Liver (tissue), 9 donors: ENCODE results near the gene RASGRF2. TPM values are rescaled to one million over a fixed set of nuclear protein-coding genes. Genes with fewer than 3 reads are reported as not detected.

Source experiments
- DNase-seq: peaks from one replicate; pipeline ENCODE4 v3.0.0-alpha.2; 2017; ENCODE audit warnings: low spot score
- H3K27ac ChIP-seq, 2 donors: one replicate each; pipeline ENCODE4 v1.7.0; 2013; ENCODE audit warnings: inconsistent platforms in 2 of 2, low read length in 2 of 2, control low read depth in 1 of 2, low read depth in 1 of 2, mild to moderate bottlenecking in 1 of 2
- H3K27me3 ChIP-seq, 4 donors: one replicate each; pipeline versions ENCODE4 v1.6.1 to v1.7.0; 2013; ENCODE audit warnings: low read length in 3 of 4, inconsistent platforms in 1 of 4, mild to moderate bottlenecking in 1 of 4, moderate library complexity in 1 of 4; ENCODE audit not compliant: control insufficient read depth in 4 of 4, insufficient read depth in 4 of 4
- H3K36me3 ChIP-seq, 4 donors: one replicate each; pipeline versions ENCODE4 v1.6.1 to v1.7.0; 2013; ENCODE audit warnings: low read length in 3 of 4, mild to moderate bottlenecking in 3 of 4, low read depth in 1 of 4, moderate library complexity in 1 of 4; ENCODE audit not compliant: control insufficient read depth in 4 of 4, insufficient read depth in 3 of 4
- H3K4me1 ChIP-seq, 4 donors: one replicate each; pipeline versions ENCODE4 v1.6.1 to v1.7.0; 2013; ENCODE audit warnings: low read length in 3 of 4, mild to moderate bottlenecking in 3 of 4, moderate library complexity in 1 of 4; ENCODE audit not compliant: control insufficient read depth in 4 of 4, insufficient read depth in 4 of 4
- H3K4me3 ChIP-seq, 3 donors: one replicate each; pipeline versions ENCODE4 v1.6.1 to v1.7.0; 2013; ENCODE audit warnings: low read length in 3 of 3, control low read depth in 1 of 3, low read depth in 1 of 3, mild to moderate bottlenecking in 1 of 3
- H3K9ac ChIP-seq, 2 donors: one replicate each; pipeline ENCODE4 v1.7.0; 2013; ENCODE audit warnings: low read length in 2 of 2, mild to moderate bottlenecking in 2 of 2, moderate library complexity in 2 of 2, control low read depth in 1 of 2, low read depth in 1 of 2
- H3K9me3 ChIP-seq, 4 donors: one replicate each; pipeline versions ENCODE4 v1.6.1 to v1.7.0; 2013; ENCODE audit warnings: low read length in 3 of 4; ENCODE audit not compliant: control insufficient read depth in 4 of 4
- ATF3 ChIP-seq: IDR thresholded peaks from 2 replicates; pipeline ENCODE4 v1.6.1; 2016; ENCODE audit warnings: antibody characterized with exemption
- EGR1 ChIP-seq, 2 donors: IDR thresholded peaks; 2 replicates each; pipeline ENCODE4 v1.6.1; 2016 to 2018; ENCODE audit warnings: antibody characterized with exemption in 2 of 2, low read depth in 2 of 2
- FOXA1 ChIP-seq: IDR thresholded peaks from 2 replicates; pipeline ENCODE4 v1.6.1; 2016; ENCODE audit warnings: antibody characterized with exemption
- FOXA2 ChIP-seq: IDR thresholded peaks from 2 replicates; pipeline ENCODE4 v1.6.1; 2016; ENCODE audit warnings: antibody characterized with exemption
- GABPA ChIP-seq, 2 donors: IDR thresholded peaks in 1 of 2; conservative IDR thresholded peaks in 1 of 2; 2 replicates each; pipeline ENCODE4 v1.6.1; 2016; ENCODE audit warnings: antibody characterized with exemption in 2 of 2, mild to moderate bottlenecking in 1 of 2, moderate library complexity in 1 of 2
- HNF4A ChIP-seq, 2 donors: conservative IDR thresholded peaks; 2 replicates each; pipeline ENCODE4 v1.6.1; 2016; ENCODE audit warnings: antibody characterized with exemption in 2 of 2, mild to moderate bottlenecking in 2 of 2
- HNF4G ChIP-seq: IDR thresholded peaks from 2 replicates; pipeline ENCODE4 v1.6.1; 2016; ENCODE audit warnings: antibody characterized with exemption
- JUND ChIP-seq, 2 donors: IDR thresholded peaks; 2 replicates each; pipeline ENCODE4 v1.6.1; 2016; ENCODE audit warnings: antibody characterized with exemption in 2 of 2
- MAX ChIP-seq: IDR thresholded peaks from 2 replicates; pipeline ENCODE4 v1.6.1; 2016; ENCODE audit warnings: antibody characterized with exemption
- NR2F2 ChIP-seq: IDR thresholded peaks from 2 replicates; pipeline ENCODE4 v1.6.1; 2016; ENCODE audit warnings: antibody characterized with exemption
- RAD21 ChIP-seq, 2 donors: IDR thresholded peaks; 2 replicates each; pipeline ENCODE4 v1.6.1; 2016; ENCODE audit warnings: antibody characterized with exemption in 2 of 2, mild to moderate bottlenecking in 2 of 2
- RXRA ChIP-seq, 2 donors: IDR thresholded peaks; 2 replicates each; pipeline ENCODE4 v1.6.1; 2017 to 2018; ENCODE audit warnings: antibody characterized with exemption in 2 of 2, mild to moderate bottlenecking in 1 of 2
- SP1 ChIP-seq: IDR thresholded peaks from 2 replicates; pipeline ENCODE4 v1.6.1; 2018; ENCODE audit warnings: antibody characterized with exemption, mild to moderate bottlenecking
- TAF1 ChIP-seq: conservative IDR thresholded peaks from 2 replicates; pipeline ENCODE4 v1.6.1; 2016; ENCODE audit warnings: antibody characterized with exemption, mild to moderate bottlenecking
- YY1 ChIP-seq: IDR thresholded peaks from 2 replicates; pipeline ENCODE4 v1.6.1; 2016; ENCODE audit warnings: antibody characterized with exemption, mild to moderate bottlenecking
- ZBTB33 ChIP-seq: IDR thresholded peaks from 2 replicates; pipeline ENCODE4 v1.6.1; 2016; ENCODE audit warnings: antibody characterized with exemption
- WGBS: extraction: QIAGEN DNeasy Blood & Tissue Kit; methylation state at CpG from one replicate; pipeline ENCODE4 v1.1.7; 2013; 5-methylcytosine and 5-hydroxymethylcytosine counted together
- polyA plus RNA-seq, 2 donors: library from polyadenylated mRNA; stranded (reverse) in 1 of 2; unstranded in 1 of 2; fragments of 200-250 nt in 1 of 2; fragments of >200 nt in 1 of 2; fragmentation: Nextera tagmentation in 1 of 2; extraction: Ambion mirVana in 1 of 2; gene quantifications; one replicate each; pipeline versions ENCODE4 v1.2.1 to v1.2.3, GENCODE V29; 2013 to 2015
- total RNA-seq, 2 donors: library from RNA; depleted of rRNA; stranded (reverse); fragments of >200 nt; gene quantifications; one replicate each; pipeline ENCODE4 v1.2.3, GENCODE V29; 2014
- TF ChIP-seq, protein P1 (sequence below): fragments of 150-350 bp; IDR thresholded peaks from 2 replicates; pipeline ENCODE4 v1.5.1; 2017; ENCODE audit warnings: improper control_type of control experiment, low read depth, low read length; ENCODE audit not compliant: missing input control
- donor health status: healthy.
- donor health status: healthy.
- donor health status: healthy.
- donor health status: healthy.
- donor health status: healthy.

The RASGRF2 gene
- total and polyA plus RNA-seq, 4 donors, result 0.12 to 3.3 (median 0.23) TPM

DNA sequence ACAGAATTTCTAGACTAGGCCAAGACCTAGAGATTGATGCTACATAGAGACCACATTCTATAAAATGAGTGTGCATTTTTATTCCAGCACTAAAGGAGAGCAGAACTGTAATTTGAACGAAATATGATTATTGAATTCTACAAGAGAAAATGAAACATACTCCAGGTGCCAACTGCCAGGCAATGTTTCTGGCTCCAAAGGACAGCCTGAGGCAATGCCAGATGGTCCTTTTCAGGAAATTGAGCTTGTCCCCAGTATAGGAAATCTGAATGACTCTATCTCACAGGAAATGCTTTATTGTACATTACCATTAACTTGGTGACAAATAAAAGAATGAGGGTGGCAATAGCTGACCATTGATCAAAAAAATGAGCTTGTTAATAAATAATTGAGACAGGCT is 28.8 kb upstream of the RASGRF2 start (continued):
- TF ChIP-seq ZBTB33 (no peak), EGR1 (IDR thresholded peaks at IDR 0.05; ENCODE audit: low read depth in 2 of 2) (no peak), ATF3 (no peak), RAD21 (IDR thresholded peaks at IDR 0.05) (no peak), TAF1 (no peak), MAX (no peak), NR2F2 (no peak), HNF4G (no peak), SP1 (no peak)

DNA sequence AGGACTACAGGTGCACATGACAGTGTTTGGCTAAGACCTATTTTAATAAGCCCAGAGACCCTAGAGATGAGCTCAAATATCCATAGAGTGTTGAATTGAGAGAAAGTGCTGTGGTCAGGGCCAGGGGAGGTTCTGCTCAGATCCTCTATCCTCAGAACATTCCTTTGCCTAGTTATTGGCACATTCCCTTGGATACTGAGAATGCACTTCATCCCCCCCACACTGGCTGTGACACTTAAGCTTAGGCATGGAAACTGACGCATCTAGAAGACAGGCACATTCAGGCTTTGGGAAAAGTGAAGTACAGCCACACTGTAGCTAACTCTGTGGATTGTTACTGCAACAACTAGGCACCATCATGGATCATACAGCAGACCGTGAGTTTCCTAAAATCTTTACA is 27.1 kb upstream of the RASGRF2 start:
- Histone ChIP-seq H3K27ac (no peak overlapping the region), H3K4me3 (no peak overlapping the region), H3K4me1 (no peaks in the 10 kb centered on the region), H3K36me3 (no peaks in the 10 kb centered on the region), H3K9me3 (no peaks in the 10 kb centered on the region), H3K9ac (no peak overlapping the region), H3K27me3 (no peaks in the 10 kb centered on the region)
- WGBS, result 97% methylated on average over 2 of the region's 2 CpGs
- TF ChIP-seq GABPA (IDR thresholded peaks at IDR 0.05 in 1 of 2, conservative IDR thresholded peaks at IDR 0.05 in 1 of 2) (no peak), YY1 (no peak), RXRA (IDR thresholded peaks at IDR 0.05) (no peak), NR2F2 (no peak), EGR1 (IDR thresholded peaks at IDR 0.05; ENCODE audit: low read depth in 2 of 2) (no peak), HNF4A (conservative IDR thresholded peaks at IDR 0.05) (no peak), ATF3 (no peak), FOXA2 (no peak), JUND (IDR thresholded peaks at IDR 0.05) (no peak), FOXA1 (no peak), SP1 (no peak), HNF4G (no peak), RAD21 (IDR thresholded peaks at IDR 0.05) (no peak), MAX (no peak)
- TF ChIP-seq, protein P1, sequence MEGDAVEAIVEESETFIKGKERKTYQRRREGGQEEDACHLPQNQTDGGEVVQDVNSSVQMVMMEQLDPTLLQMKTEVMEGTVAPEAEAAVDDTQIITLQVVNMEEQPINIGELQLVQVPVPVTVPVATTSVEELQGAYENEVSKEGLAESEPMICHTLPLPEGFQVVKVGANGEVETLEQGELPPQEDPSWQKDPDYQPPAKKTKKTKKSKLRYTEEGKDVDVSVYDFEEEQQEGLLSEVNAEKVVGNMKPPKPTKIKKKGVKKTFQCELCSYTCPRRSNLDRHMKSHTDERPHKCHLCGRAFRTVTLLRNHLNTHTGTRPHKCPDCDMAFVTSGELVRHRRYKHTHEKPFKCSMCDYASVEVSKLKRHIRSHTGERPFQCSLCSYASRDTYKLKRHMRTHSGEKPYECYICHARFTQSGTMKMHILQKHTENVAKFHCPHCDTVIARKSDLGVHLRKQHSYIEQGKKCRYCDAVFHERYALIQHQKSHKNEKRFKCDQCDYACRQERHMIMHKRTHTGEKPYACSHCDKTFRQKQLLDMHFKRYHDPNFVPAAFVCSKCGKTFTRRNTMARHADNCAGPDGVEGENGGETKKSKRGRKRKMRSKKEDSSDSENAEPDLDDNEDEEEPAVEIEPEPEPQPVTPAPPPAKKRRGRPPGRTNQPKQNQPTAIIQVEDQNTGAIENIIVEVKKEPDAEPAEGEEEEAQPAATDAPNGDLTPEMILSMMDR, result no peak
- DNase-seq, result no peak

DNA sequence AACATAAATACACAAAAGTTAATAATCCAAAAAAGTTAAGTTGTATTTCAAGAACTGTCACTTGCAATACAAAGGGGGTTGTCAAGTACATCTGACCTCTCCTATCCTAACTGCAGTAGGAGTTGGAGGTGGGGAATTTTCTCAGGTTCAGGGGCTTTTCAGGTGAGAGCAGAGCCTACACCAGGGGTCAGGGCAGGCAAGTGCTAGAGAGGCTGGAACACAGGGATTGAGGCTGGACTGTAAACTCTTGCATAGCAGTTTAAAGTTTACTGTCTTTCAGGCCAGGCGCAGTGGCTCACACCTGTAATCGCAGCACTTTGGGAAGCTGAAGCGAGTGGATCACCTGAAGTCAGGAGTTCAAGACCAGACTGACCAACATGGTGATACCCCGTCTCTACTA is 25.4 kb upstream of the RASGRF2 start:
- no peaks in the 10 kb centered on the region for H3K27me3 ChIP-seq
- H3K9ac ChIP-seq, result no peak overlapping the region
- 95% methylated on average over 4 of the region's 4 CpGs for whole genome bisulfite sequencing
- no peak overlapping the region for H3K27ac ChIP-seq
- no peak for DNase-seq
- H3K9me3 ChIP-seq, result no peaks in the 10 kb centered on the region
- no peak overlapping the region for H3K4me3 ChIP-seq
- no peaks in the 10 kb centered on the region for H3K36me3 ChIP-seq
- no peaks in the 10 kb centered on the region for H3K4me1 ChIP-seq
- TF ChIP-seq GABPA (IDR thresholded peaks at IDR 0.05 in 1 of 2, conservative IDR thresholded peaks at IDR 0.05 in 1 of 2), result no peak
- no peak for TF ChIP-seq SP1
- no peak for TF ChIP-seq HNF4A (conservative IDR thresholded peaks at IDR 0.05)
- TF ChIP-seq, protein P1, result no peak
- no peak for TF ChIP-seq EGR1 (IDR thresholded peaks at IDR 0.05; ENCODE audit: low read depth in 2 of 2)
- TF ChIP-seq YY1, result no peak
